IMR-90 (cell line): Measurements from ENCODE around the gene LPAR5. TPM values are rescaled to one million over a fixed set of nuclear protein-coding genes. Genes with fewer than 3 reads are reported as not detected.

Experiments
- ATAC-seq: fragments of 200-7000 bp; cut with Tn5 transposase; 2 replicates; pipeline ENCODE4 v1.9.1; 2020; ENCODE audit warnings: low read depth, mild to moderate bottlenecking, moderate library complexity
- BruUV-seq: library from RNA; stranded (reverse); fragments of 400-500 nt; replicated peaks from 2 replicates; lab custom pipeline; 2021; lab: Mats Ljungman, UMichigan
- CTCF ChIA-PET: fragments of 300-600 bp; formaldehyde crosslinking; extraction: SDS; loops from one replicate; lab custom pipeline; 2021; ENCODE audit warnings: antibody characterized with exemption; lab: Yijun Ruan, JAX
- POLR2A ChIA-PET: fragments of 300-600 bp; sonication (Branson Sonifier 250); formaldehyde crosslinking; loops from one replicate; lab custom pipeline; 2022; ENCODE audit warnings: antibody characterized with exemption; ENCODE audit not compliant: unreplicated experiment; lab: Charles Lee
- DNase-seq: peaks from one replicate; pipeline ENCODE4 v3.0.0; 2013
- H2AFZ ChIP-seq: replicated peaks from 2 replicates; pipeline ENCODE3; 2013; ENCODE audit warnings: low read length, mild to moderate bottlenecking; ENCODE audit not compliant: poor library complexity
- H2AK5ac ChIP-seq: 2 replicates; pipeline ENCODE4 v1.6.1; 2013; ENCODE audit warnings: low read depth, low read length, inconsistent platforms
- H2AK9ac ChIP-seq: replicated peaks from 2 replicates; pipeline ENCODE3; 2013; ENCODE audit warnings: mild to moderate bottlenecking, low read depth, low read length, moderate library complexity; ENCODE audit not compliant: poor library complexity
- H2BK120ac ChIP-seq: 2 replicates; pipeline ENCODE4 v1.6.1; 2013; ENCODE audit warnings: low read depth, low read length, inconsistent platforms
- H2BK15ac ChIP-seq: 3 replicates; pipeline ENCODE4 v1.6.1; 2013; ENCODE audit warnings: low read depth, low read length, inconsistent platforms
- H2BK20ac ChIP-seq: 2 replicates; pipeline ENCODE4 v1.6.1; 2013; ENCODE audit warnings: low read depth, mild to moderate bottlenecking, inconsistent platforms, low read length, moderate library complexity
- H2BK5ac ChIP-seq: 2 replicates; pipeline ENCODE4 v1.6.1; 2013; ENCODE audit warnings: mild to moderate bottlenecking, low read depth, low read length, inconsistent platforms; ENCODE audit not compliant: poor library complexity, severe bottlenecking
- H3K14ac ChIP-seq: replicated peaks from 2 replicates; pipeline ENCODE4 v1.6.1; 2013; ENCODE audit warnings: low read depth, low read length, inconsistent platforms
- H3K18ac ChIP-seq: 2 replicates; pipeline ENCODE4 v1.6.1; 2013; ENCODE audit warnings: low read depth, low read length, control low read depth
- H3K23ac ChIP-seq: 2 replicates; pipeline ENCODE4 v1.6.1; 2013; ENCODE audit warnings: low read depth, low read length, inconsistent platforms
- H3K27ac ChIP-seq: 2 replicates; pipeline ENCODE4 v1.5.1; 2013; ENCODE audit warnings: mild to moderate bottlenecking, control low read depth, low read length; ENCODE audit not compliant: insufficient read depth
- H3K27me3 ChIP-seq: 2 replicates; pipeline ENCODE4 v1.6.1; 2013; ENCODE audit warnings: low read length; ENCODE audit not compliant: control insufficient read depth, insufficient read depth
- H3K36me3 ChIP-seq: 2 replicates; pipeline ENCODE4 v1.6.1; 2013; ENCODE audit warnings: low read length, mixed read lengths; ENCODE audit not compliant: control insufficient read depth, insufficient read depth
- H3K4ac ChIP-seq: 2 replicates; pipeline ENCODE4 v1.6.1; 2013; ENCODE audit warnings: low read depth, low read length, inconsistent platforms
- H3K4me1 ChIP-seq: 2 replicates; pipeline ENCODE4 v1.6.1; 2013; ENCODE audit warnings: low read length, mixed read lengths; ENCODE audit not compliant: control insufficient read depth, insufficient read depth
- H3K4me2 ChIP-seq: 2 replicates; pipeline ENCODE4 v1.6.1; 2013; ENCODE audit warnings: low read depth, mild to moderate bottlenecking, control low read depth, low read length, moderate library complexity
- H3K4me3 ChIP-seq: 2 replicates; pipeline ENCODE4 v1.5.1; 2013; ENCODE audit warnings: low read depth, mild to moderate bottlenecking, control low read depth, low read length, moderate library complexity; ENCODE audit not compliant: insufficient read depth
- H3K56ac ChIP-seq: 2 replicates; pipeline ENCODE4 v1.6.1; 2013; ENCODE audit warnings: low read length, inconsistent platforms; ENCODE audit not compliant: insufficient read depth; ENCODE audit errors: extremely low read depth
- H3K79me1 ChIP-seq, 2 experiments: 2 replicates each; pipeline ENCODE4 v1.6.1; 2013; ENCODE audit warnings: low read length in 2 of 2, inconsistent platforms in 1 of 2, low read depth in 1 of 2
- H3K9ac ChIP-seq: 2 replicates; pipeline ENCODE4 v1.6.1; 2013; ENCODE audit warnings: low read depth, low read length, control low read depth
- H3K9me1 ChIP-seq: 2 replicates; pipeline ENCODE4 v1.6.1; 2013; ENCODE audit warnings: low read length, inconsistent platforms; ENCODE audit not compliant: insufficient read depth
- H3K9me3 ChIP-seq: 2 replicates; pipeline ENCODE4 v1.6.1; 2013; ENCODE audit warnings: low read length; ENCODE audit not compliant: control insufficient read depth, insufficient read depth
- H4K20me1 ChIP-seq: 2 replicates; pipeline ENCODE4 v1.6.1; 2013; ENCODE audit warnings: low read length, inconsistent platforms; ENCODE audit not compliant: insufficient read depth
- H4K5ac ChIP-seq: 2 replicates; pipeline ENCODE4 v1.6.1; 2013; ENCODE audit warnings: mild to moderate bottlenecking, low read depth, low read length, control low read depth
- H4K8ac ChIP-seq, 2 experiments: 2 replicates each; pipeline ENCODE4 v1.6.1; 2013; ENCODE audit warnings: low read depth in 2 of 2, low read length in 2 of 2, control low read depth in 1 of 2, inconsistent platforms in 1 of 2
- H4K91ac ChIP-seq: 2 replicates; pipeline ENCODE4 v1.6.1; 2013; ENCODE audit warnings: low read depth, low read length, inconsistent platforms; ENCODE audit not compliant: insufficient read depth
- NFE2L2 ChIP-seq: fragments of 150-350 bp; IDR thresholded peaks from 2 replicates; pipeline ENCODE4 v1.6.1; 2016; ENCODE audit warnings: low read depth, mild to moderate bottlenecking, low read length
- WGBS, 2 experiments: methylation state at CpG; one replicate each; pipeline versions ENCODE4 v1.1.5 to v1.1.7; 2013; ENCODE audit warnings: missing lambda C conversion rate in 2 of 2; ENCODE audit not compliant: insufficient read length in 1 of 2; ENCODE audit errors: extremely low coverage in 2 of 2; 5-methylcytosine and 5-hydroxymethylcytosine counted together
- dilution Hi-C: fragments of 300-500 bp; cut with HindIII; formaldehyde crosslinking; loops from one replicate; pipeline ENCODE4 v1.14.3; 2018; ENCODE audit warnings: low sequenced_read_pairs; ENCODE audit not compliant: unreplicated experiment
- in situ Hi-C: fragments of 300-500 bp; cut with MboI; formaldehyde crosslinking; loops from 3 replicates; pipeline ENCODE4 v1.14.3; 2019; ENCODE audit warnings: low sequenced_read_pairs, inconsistent platforms, mixed read lengths
- intact Hi-C: fragments of 100-400 bp; cut with micrococcal nuclease; formaldehyde crosslinking; loops from 2 replicates; pipeline ENCODE4 v1.10.0; 2022
- polyA plus RNA-seq, 3 experiments: library from polyadenylated mRNA; depleted of rRNA; stranded (reverse); fragments of >200 nt; gene quantifications; 2 replicates each; pipeline ENCODE4 v1.2.3, GENCODE V29; 2012; ENCODE audit warnings: low replicate concordance in 1 of 3
- total RNA-seq: library from RNA; depleted of rRNA; stranded (reverse); fragments of >200 nt; gene quantifications from 2 replicates; pipeline ENCODE4 v1.2.3, GENCODE V29; 2012

LPAR5 gene
- total and polyA plus RNA-seq, 2 of the 4 experiments (the other 2 are of a cell fraction), result not detected

GRCh38 chr12:6635375-6635855 is 344 bp downstream of the LPAR5 start:
- Histone ChIP-seq H3K56ac (no peak overlapping the region), H3K36me3 (no peaks in the 10 kb centered on the region), H4K20me1 (no peaks in the 10 kb centered on the region), H2AK9ac (no peak overlapping the region), H2BK20ac (no peak overlapping the region), H3K27me3 (peaks cover 16% of the 10 kb centered on the region), H3K14ac (no peak overlapping the region), H4K5ac (no peak overlapping the region), H3K9ac (no peak overlapping the region), H3K9me3 (no peaks in the 10 kb centered on the region), H3K27ac (no peak overlapping the region), H2AFZ (no peak overlapping the region), H2BK120ac (no peak overlapping the region), H4K91ac (no peak overlapping the region), H4K8ac (no peak overlapping the region), H2BK15ac (no peak overlapping the region), H3K23ac (no peak overlapping the region), H2AK5ac (no peak overlapping the region), H3K4me2 (no peak overlapping the region), H3K79me1 (no peaks in the 10 kb centered on the region), H3K9me1 (no peaks in the 10 kb centered on the region), H3K4me1 (peaks cover 6% of the 10 kb centered on the region; the same call in 1 of the 2 replicates), H2BK5ac (no peak overlapping the region), H3K4me3 (no peak overlapping the region), H3K4ac (no peak overlapping the region), H3K18ac (no peak overlapping the region)
- TF ChIP-seq NFE2L2, result no peak
- dilution Hi-C loops (no loop called here), in situ Hi-C loops (no loop called here), intact Hi-C loops (no loop called here)
- POLR2A ChIA-PET, result no interaction called here
- DNase-seq (no peak), ATAC-seq (no peak)
- CTCF ChIA-PET, result interaction anchor here (0.7 kb wide), 1 partner anchor 173 kb away, joined by 4 read pairs; no protein-coding TSS in a partner anchor
- BruUV-seq, result no TSS peak
- 70% methylated on average over 3 of the region's 5 CpGs; no CpG with 5 or more reads in 1 of the 2 experiments for WGBS, 2 experiments
